Vagina (tissue), 2 donors: ENCODE results near the gene PAMR1.

ENCODE experiments used
- CTCF ChIP-seq, 3 experiments: fragments of 450-650 bp in 2 of 3; fragments of 200-600 bp in 1 of 3; sonication (generic) in 1 of 3; IDR thresholded peaks; one replicate each; pipeline ENCODE4 v1.5.1; 2017 to 2019; ENCODE audit warnings: antibody characterized with exemption in 3 of 3, mild to moderate bottlenecking in 2 of 3, moderate library complexity in 2 of 3
- POLR2A ChIP-seq, 2 donors: fragments of 450-650 bp; IDR thresholded peaks; one replicate each; pipeline ENCODE4 v1.6.1; 2017; ENCODE audit warnings: antibody characterized with exemption in 2 of 2, mild to moderate bottlenecking in 2 of 2, moderate library complexity in 2 of 2

- TF ChIP-seq POLR2A (IDR thresholded peaks at IDR 0.05) (no peak), CTCF (IDR thresholded peaks at IDR 0.05) (no peak)
These were observed 17.7 kb downstream of the PAMR1 start for GRCh38 chr11:35507688-35508087.
